ENCODE data around the gene CPLX4.

DNA sequence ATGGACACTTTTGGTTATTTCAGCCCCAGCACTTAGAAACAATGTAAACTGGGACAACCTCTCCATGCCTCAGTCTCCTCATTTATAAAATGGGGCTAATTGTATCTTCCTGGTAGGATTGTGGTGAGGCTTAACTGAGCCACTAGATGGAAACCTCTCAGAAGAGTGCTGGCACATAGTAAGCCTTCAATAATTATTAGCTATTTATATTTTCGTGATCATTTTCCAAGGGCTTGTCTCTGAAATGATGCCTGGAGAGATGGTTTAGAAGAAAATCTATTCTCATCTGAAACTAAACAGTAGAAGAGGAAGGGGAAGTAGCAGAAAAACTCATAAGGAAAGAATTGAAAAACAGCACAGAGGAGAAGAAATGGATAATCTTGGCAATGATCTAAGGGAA, 52.0 kb downstream of the CPLX4 start:
- TF ChIP-seq, protein P1, sequence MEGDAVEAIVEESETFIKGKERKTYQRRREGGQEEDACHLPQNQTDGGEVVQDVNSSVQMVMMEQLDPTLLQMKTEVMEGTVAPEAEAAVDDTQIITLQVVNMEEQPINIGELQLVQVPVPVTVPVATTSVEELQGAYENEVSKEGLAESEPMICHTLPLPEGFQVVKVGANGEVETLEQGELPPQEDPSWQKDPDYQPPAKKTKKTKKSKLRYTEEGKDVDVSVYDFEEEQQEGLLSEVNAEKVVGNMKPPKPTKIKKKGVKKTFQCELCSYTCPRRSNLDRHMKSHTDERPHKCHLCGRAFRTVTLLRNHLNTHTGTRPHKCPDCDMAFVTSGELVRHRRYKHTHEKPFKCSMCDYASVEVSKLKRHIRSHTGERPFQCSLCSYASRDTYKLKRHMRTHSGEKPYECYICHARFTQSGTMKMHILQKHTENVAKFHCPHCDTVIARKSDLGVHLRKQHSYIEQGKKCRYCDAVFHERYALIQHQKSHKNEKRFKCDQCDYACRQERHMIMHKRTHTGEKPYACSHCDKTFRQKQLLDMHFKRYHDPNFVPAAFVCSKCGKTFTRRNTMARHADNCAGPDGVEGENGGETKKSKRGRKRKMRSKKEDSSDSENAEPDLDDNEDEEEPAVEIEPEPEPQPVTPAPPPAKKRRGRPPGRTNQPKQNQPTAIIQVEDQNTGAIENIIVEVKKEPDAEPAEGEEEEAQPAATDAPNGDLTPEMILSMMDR (IDR thresholded peaks at IDR 0.05): no peak
- no peak for TF ChIP-seq SIN3A (IDR thresholded peaks at IDR 0.05; ENCODE audit: borderline replicate concordance, insufficient read depth, low read depth, low read length)
- TF ChIP-seq TCF7L2 (IDR thresholded peaks at IDR 0.05; ENCODE audit: low read depth, low read length): no peak
- TF ChIP-seq POLR2AphosphoS5 (IDR thresholded peaks at IDR 0.05; ENCODE audit: low read depth, low read length): no peak

All from Panc1 (cell line).